ENCODE results near the gene NDUFV2.

Gene NDUFV2

DNA sequence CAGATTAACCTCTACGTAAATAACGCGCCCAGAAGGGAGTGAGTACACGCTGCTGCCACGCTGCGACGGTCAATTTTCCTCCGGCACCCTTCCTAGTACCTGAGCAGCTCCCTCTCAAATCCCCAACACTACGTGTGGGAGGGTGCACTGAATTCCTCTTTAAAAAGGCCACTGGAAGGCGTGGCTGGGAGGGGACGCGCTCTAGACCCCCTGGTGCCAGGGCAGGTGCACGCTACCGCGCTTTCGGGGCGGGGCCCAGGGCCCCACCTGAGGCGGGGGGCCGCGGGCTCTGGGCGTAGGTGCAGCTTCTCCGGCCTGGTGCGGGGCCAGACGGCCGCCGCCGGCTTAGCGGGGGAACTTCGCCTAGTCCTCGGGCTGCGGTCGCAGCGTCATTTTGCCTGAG lies 33.4 kb downstream of the NDUFV2 start:
- Histone ChIP-seq H3K27me3 (ENCODE audit: control insufficient read depth in 1 of 2, insufficient read depth in 2 of 2, low read length in 2 of 2) (no peaks in the 10 kb centered on the region), H3K9ac (ENCODE audit: low read length in 2 of 2) (peak overlapping the region; percentile 74 to 81), H3K36me3 (ENCODE audit: control insufficient read depth in 2 of 2, insufficient read depth in 2 of 2, low read length in 2 of 2) (peaks cover 5 to 7% of the 10 kb centered on the region in 2 donors), H3K27ac (ENCODE audit: low read length) (peak overlapping the region; percentile 84), H3K4me3 (ENCODE audit: low read length in 2 of 2) (peak overlapping the region; percentile 73 to 93), H3K9me3 (ENCODE audit: control insufficient read depth in 2 of 2, low read length in 2 of 2) (no peaks in the 10 kb centered on the region), H3K4me1 (ENCODE audit: control insufficient read depth, insufficient read depth, low read length) (peaks cover 6% of the 10 kb centered on the region)

DNA sequence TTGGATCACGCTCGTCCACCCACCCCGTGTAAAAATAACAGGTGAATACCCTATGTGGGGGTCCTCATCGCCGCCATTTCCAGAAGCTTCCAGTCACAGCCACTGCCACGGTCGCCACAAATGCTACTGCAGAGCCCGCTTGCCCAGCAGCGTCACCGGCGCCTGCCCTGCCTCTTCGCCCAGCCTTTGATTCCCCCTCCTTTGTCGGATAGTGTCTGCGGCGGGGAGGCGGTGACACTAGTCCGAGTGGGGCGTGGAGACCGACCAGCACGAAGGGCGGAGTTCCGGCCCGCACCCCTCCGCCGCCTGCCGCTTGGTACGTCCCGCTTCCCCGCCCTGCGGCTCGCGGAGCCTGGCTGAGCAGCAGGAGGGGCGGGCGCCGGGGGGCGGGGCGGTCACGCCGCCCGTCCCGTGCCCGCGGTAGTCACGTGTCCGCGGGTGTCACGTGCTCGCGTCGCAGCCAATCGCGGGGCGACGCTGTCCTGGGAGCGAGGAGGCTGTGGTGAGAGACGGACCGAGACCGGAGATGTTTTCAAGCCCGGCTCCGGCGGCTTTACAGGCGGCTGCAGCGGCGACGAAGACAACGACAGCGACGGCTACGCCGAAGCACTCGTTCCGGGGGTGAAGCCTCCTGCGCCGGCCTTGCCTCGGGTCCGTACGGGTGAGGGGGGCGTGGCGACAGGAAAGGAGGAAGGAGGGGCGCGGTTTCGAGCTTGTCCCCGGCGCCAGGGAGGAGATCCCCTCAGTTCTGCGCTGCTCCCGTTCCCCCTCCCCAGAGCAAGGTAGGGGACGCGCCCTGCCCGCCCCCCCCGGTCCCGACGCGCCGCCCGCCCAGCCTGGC lies 34.0 kb downstream of the NDUFV2 start, which contains the start of gene ANKRD12:
Gene ANKRD12 (plus strand): TSS at position 467 of the 841 bp plus-strand sequence. CDS start 45,652 bp downstream, outside the sequence.
- Histone ChIP-seq H3K9me3 (ENCODE audit: control insufficient read depth in 2 of 2, low read length in 2 of 2) (no peaks in the 10 kb centered on the region), H3K27ac (ENCODE audit: low read length) (peak within 1 kb of the TSS; percentile 88), H3K27me3 (ENCODE audit: control insufficient read depth in 1 of 2, insufficient read depth in 2 of 2, low read length in 2 of 2) (no peaks in the 10 kb centered on the region), H3K36me3 (ENCODE audit: control insufficient read depth in 2 of 2, insufficient read depth in 2 of 2, low read length in 2 of 2) (peaks cover 4 to 5% of the 10 kb centered on the region in 2 donors), H3K4me3 (ENCODE audit: low read length in 2 of 2) (peak within 1 kb of the TSS; percentile 93 to 94), H3K9ac (ENCODE audit: low read length in 2 of 2) (peak within 1 kb of the TSS; percentile 83 to 92), H3K4me1 (ENCODE audit: control insufficient read depth, insufficient read depth, low read length) (peaks cover 11% of the 10 kb centered on the region)

DNA sequence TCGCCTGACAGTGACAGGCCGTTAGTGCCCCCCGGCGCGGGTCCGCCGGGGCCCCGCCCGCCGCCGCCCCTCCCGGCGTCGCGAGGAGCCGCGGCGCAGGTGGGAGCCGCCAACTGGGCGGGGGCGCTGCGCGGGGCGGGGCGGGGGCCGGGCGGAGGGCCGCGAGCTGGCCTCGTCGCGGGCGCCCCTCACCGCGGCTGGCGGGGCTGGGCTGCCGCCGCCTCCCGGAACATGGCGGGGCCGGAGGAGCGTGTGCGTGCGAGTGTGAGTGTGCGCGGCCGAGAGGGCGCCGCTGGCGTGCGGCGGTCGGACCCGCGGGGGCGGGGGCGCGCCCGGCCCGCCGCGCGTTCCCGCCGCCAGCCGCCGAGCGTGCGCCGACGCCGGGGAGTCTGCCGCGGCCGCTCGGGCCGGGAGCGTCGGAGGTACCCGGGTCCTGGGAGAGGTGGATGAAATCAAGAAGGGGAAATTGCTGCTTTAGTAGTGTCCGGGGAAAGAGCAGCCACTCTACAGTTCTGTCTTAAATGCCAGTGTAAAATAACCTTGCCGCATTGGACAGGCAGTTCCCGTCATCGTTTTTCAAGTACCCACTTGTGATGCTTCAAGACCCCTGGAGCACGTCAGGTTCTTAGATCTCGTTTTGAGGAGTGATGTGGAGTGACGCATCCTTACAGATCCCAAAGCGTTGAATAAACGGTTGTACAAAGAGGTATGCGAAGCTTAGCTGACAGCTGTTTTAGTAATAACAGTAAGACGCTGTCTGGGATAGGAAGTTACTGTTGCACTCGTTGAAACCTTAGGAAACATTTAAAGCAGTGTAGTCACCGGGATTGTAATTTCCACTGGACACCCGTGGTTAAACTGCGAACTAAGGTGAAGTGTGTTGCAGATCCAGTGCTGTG lies 34.9 kb downstream of the NDUFV2 start:
- Histone ChIP-seq H3K4me1 (ENCODE audit: control insufficient read depth, insufficient read depth, low read length) (peaks cover 17% of the 10 kb centered on the region), H3K4me3 (ENCODE audit: low read length in 2 of 2) (peak overlapping the region; percentile 93 to 94), H3K27me3 (ENCODE audit: control insufficient read depth in 1 of 2, insufficient read depth in 2 of 2, low read length in 2 of 2) (no peaks in the 10 kb centered on the region), H3K9me3 (ENCODE audit: control insufficient read depth in 2 of 2, low read length in 2 of 2) (no peaks in the 10 kb centered on the region), H3K36me3 (ENCODE audit: control insufficient read depth in 2 of 2, insufficient read depth in 2 of 2, low read length in 2 of 2) (peaks cover 2 to 4% of the 10 kb centered on the region in 2 donors), H3K9ac (ENCODE audit: low read length in 2 of 2) (peak overlapping the region; percentile 83 to 92), H3K27ac (ENCODE audit: low read length) (peak overlapping the region; percentile 88)

DNA sequence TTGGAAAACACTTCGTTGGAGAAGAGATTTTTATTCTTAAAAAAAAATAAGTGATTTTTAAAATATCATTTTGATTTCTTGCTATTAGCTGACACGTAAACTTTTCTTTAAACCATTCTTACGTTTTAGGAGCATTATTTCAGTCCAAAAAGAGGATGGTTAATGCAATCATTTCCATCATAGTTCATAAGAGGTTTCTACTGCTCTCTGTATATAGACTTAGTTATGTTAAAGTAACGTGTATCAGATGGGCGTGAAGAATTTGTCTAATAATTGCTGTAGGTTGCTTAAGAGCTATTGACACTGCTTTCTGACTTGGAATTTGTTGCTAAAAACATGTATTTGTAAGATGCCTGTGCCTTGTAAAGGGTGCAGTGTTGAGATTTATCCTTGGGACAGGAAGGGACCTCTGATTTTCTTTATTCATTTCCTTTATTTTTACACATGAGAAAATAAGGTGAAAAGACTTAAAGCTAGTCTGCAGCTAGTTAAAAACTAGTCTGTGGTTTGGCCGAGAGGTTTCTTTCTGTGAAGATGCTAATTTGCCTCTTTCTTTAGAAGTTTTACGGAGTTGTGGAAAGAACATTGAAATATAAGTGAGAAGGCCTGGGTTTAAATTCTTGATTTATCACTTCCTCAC lies 37.0 kb downstream of the NDUFV2 start:
- Histone ChIP-seq H3K9me3 (ENCODE audit: control insufficient read depth in 2 of 2, low read length in 2 of 2) (no peaks in the 10 kb centered on the region), H3K9ac (ENCODE audit: low read length in 2 of 2) (peak overlapping the region in 1 of 2 donors; percentile 78), H3K27ac (ENCODE audit: low read length) (no peak overlapping the region), H3K36me3 (ENCODE audit: control insufficient read depth in 2 of 2, insufficient read depth in 2 of 2, low read length in 2 of 2) (no peaks in the 10 kb centered on the region), H3K4me3 (ENCODE audit: low read length in 2 of 2) (peak overlapping the region; percentile 93 to 94), H3K27me3 (ENCODE audit: control insufficient read depth in 1 of 2, insufficient read depth in 2 of 2, low read length in 2 of 2) (no peaks in the 10 kb centered on the region), H3K4me1 (ENCODE audit: control insufficient read depth, insufficient read depth, low read length) (peaks cover 17% of the 10 kb centered on the region)

DNA sequence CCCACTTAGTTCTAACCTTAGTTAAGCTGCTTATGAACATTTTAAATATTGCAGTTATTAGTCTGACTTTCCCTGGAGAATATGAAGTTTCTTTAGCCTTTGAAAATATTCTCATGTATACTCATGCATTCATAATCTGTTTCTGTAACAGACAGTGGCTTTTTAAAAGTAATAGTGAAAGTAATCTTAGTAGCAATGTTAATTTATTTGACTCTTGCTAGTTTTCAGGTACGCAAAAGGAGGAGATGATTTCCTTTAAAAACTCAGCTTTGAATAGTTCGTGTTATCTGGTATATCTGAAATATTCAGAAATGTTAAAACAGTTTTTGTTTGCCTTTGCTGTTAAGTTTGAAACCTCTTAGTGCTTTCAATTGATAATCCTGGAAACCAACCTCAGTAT lies 37.9 kb downstream of the NDUFV2 start:
- Histone ChIP-seq H3K9me3 (ENCODE audit: control insufficient read depth in 2 of 2, low read length in 2 of 2) (no peaks in the 10 kb centered on the region), H3K27ac (ENCODE audit: low read length) (peak overlapping the region; percentile 1), H3K4me3 (ENCODE audit: low read length in 2 of 2) (peak overlapping the region; percentile 40 to 42), H3K27me3 (ENCODE audit: control insufficient read depth in 1 of 2, insufficient read depth in 2 of 2, low read length in 2 of 2) (no peaks in the 10 kb centered on the region), H3K4me1 (ENCODE audit: control insufficient read depth, insufficient read depth, low read length) (peaks cover 18% of the 10 kb centered on the region), H3K36me3 (ENCODE audit: control insufficient read depth in 2 of 2, insufficient read depth in 2 of 2, low read length in 2 of 2) (no peaks in the 10 kb centered on the region), H3K9ac (ENCODE audit: low read length in 2 of 2) (peak overlapping the region in 1 of 2 donors; percentile 44)

DNA sequence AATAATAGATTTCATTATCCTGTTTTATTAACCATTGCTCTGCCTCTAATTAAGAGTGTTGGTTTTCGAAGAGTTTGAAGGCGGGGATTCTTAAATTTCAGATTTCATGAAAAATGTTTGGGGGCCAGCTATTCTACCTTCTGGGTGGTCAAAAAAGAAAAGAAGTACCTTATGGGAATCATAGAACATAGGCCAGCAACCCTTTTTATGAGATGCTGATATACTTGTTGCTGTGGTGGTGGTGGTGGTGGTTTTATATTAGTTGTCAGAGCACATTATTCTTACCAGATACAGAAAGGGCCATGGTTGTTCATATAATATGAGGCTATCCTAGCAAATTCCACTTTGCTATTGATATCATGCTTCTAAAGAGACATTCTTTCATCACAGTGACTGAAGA lies 38.5 kb downstream of the NDUFV2 start:
- Histone ChIP-seq H3K36me3 (ENCODE audit: control insufficient read depth in 2 of 2, insufficient read depth in 2 of 2, low read length in 2 of 2) (no peaks in the 10 kb centered on the region), H3K27me3 (ENCODE audit: control insufficient read depth in 1 of 2, insufficient read depth in 2 of 2, low read length in 2 of 2) (no peaks in the 10 kb centered on the region), H3K27ac (ENCODE audit: low read length) (peak overlapping the region; percentile 1), H3K4me3 (ENCODE audit: low read length in 2 of 2) (peak overlapping the region; percentile 17 to 34), H3K9me3 (ENCODE audit: control insufficient read depth in 2 of 2, low read length in 2 of 2) (no peaks in the 10 kb centered on the region), H3K9ac (ENCODE audit: low read length in 2 of 2) (peak overlapping the region; percentile 13 to 44), H3K4me1 (ENCODE audit: control insufficient read depth, insufficient read depth, low read length) (peaks cover 19% of the 10 kb centered on the region)

DNA sequence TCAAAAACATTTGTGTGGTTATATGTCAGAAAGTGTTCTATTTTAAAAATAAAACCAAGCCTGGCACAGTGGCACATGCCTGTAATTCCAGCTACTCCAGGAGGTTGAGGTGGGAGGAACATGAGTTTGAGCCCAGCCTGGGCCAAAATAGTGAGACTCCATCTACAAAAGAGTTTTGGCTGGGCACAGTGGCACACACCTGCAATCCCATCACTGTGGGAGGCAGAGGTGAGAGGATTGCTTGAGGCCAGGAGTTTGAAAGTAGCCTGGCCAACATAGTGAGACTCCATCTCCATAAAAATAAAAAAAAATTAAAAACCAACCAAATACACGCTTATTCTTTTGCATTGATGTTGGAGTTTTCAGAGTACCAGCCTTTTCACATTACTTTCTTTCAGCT lies 43.7 kb downstream of the NDUFV2 start:
- H3K9me3 ChIP-seq (ENCODE audit: control insufficient read depth in 2 of 2, low read length in 2 of 2): no peaks in the 10 kb centered on the region
- no peaks in the 10 kb centered on the region for H3K27me3 ChIP-seq (ENCODE audit: control insufficient read depth in 1 of 2, insufficient read depth in 2 of 2, low read length in 2 of 2)
- no peak overlapping the region for H3K27ac ChIP-seq (ENCODE audit: low read length)
- H3K9ac ChIP-seq (ENCODE audit: low read length in 2 of 2): peak overlapping the region in 1 of 2 donors; percentile 3
- no peaks in the 10 kb centered on the region for H3K36me3 ChIP-seq (ENCODE audit: control insufficient read depth in 2 of 2, insufficient read depth in 2 of 2, low read length in 2 of 2)
- H3K4me3 ChIP-seq (ENCODE audit: low read length in 2 of 2): no peak overlapping the region
- H3K4me1 ChIP-seq (ENCODE audit: control insufficient read depth, insufficient read depth, low read length): peaks cover 27% of the 10 kb centered on the region

DNA sequence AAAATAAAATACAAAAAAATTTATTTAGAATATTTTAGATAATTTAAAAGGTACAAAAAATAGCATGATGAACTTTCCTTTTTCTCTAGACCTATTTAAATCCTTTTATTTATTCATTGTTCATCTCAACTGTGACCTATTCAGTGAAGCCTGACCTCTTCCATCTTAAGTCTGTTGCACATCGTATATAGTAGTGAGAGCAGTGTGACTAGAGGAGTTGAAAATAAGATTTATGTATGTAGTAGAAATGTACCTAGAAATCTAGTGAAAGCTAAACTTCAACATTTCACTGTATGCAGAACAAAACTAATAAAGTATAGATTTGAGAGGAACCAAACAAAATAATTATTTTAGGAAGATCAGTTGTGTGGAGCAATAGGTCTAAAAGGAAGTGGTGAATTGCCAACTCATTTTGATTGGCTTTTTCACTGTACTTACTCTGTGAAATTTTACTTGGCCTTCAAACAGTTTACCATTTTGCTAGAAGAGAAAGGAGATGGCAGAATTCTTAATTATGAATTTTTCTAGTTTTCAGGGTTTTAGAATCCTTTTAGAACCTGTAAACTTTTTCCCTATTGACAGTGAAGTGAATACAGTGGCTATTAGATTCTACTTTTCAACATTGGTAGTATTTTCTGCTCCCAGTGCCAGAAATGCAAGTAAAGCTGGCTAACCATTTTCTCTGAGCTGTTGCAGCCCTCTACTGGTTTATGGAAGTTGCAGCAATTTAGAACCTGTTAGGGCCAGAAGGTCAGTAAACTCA lies 45.1 kb downstream of the NDUFV2 start:
- Histone ChIP-seq H3K4me3 (ENCODE audit: low read length in 2 of 2) (no peak overlapping the region), H3K36me3 (ENCODE audit: control insufficient read depth in 2 of 2, insufficient read depth in 2 of 2, low read length in 2 of 2) (no peaks in the 10 kb centered on the region), H3K27ac (ENCODE audit: low read length) (no peak overlapping the region), H3K4me1 (ENCODE audit: control insufficient read depth, insufficient read depth, low read length) (peaks cover 19% of the 10 kb centered on the region), H3K27me3 (ENCODE audit: control insufficient read depth in 1 of 2, insufficient read depth in 2 of 2, low read length in 2 of 2) (no peaks in the 10 kb centered on the region), H3K9me3 (ENCODE audit: control insufficient read depth in 2 of 2, low read length in 2 of 2) (no peaks in the 10 kb centered on the region), H3K9ac (ENCODE audit: low read length in 2 of 2) (no peak overlapping the region)

DNA sequence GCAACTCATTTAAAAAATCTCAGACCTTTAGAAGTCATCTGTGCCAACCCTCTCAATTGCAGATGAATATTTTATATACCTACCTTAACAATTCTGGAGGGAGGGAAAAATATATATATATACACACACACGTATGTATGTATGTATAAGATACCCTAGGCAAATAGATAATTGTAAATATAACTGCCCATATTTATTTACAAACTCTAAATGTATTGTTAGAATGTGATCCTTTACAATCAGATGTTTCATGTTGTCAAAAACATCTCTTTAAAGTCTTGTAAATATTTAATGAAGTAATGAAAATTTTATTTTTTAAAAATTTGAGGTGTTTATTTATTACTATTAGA lies 45.7 kb downstream of the NDUFV2 start:
- Histone ChIP-seq H3K9me3 (ENCODE audit: control insufficient read depth in 2 of 2, low read length in 2 of 2) (no peaks in the 10 kb centered on the region), H3K4me1 (ENCODE audit: control insufficient read depth, insufficient read depth, low read length) (peaks cover 19% of the 10 kb centered on the region), H3K27ac (ENCODE audit: low read length) (no peak overlapping the region)

DNA sequence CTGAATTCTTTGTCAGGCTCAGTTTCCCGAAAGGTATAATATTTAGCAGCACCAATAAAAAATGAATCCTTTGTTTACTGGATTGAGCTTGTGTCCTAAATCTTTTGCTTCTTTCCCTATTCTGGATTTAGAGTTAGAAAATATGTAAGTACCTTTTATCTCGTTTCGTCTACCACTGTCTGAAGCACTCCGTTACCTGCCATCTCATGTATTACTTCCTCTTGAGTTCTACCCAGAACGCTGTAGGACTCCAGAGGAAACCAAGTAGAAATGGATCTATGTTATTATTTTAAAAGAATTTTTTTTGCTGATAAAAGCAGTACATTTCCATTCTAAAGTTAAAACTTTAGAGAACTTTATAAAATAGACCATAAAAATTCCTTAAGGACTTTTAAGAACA lies 47.6 kb downstream of the NDUFV2 start:
- H3K4me3 ChIP-seq (ENCODE audit: low read length in 2 of 2): no peak overlapping the region
- peaks cover 19% of the 10 kb centered on the region for H3K4me1 ChIP-seq (ENCODE audit: control insufficient read depth, insufficient read depth, low read length)
- no peaks in the 10 kb centered on the region for H3K9me3 ChIP-seq (ENCODE audit: control insufficient read depth in 2 of 2, low read length in 2 of 2)
- H3K36me3 ChIP-seq (ENCODE audit: control insufficient read depth in 2 of 2, insufficient read depth in 2 of 2, low read length in 2 of 2): no peaks in the 10 kb centered on the region
- H3K9ac ChIP-seq (ENCODE audit: low read length in 2 of 2): no peak overlapping the region
- no peaks in the 10 kb centered on the region for H3K27me3 ChIP-seq (ENCODE audit: control insufficient read depth in 1 of 2, insufficient read depth in 2 of 2, low read length in 2 of 2)
- no peak overlapping the region for H3K27ac ChIP-seq (ENCODE audit: low read length)

More for the DNA sequence above, 45.7 kb downstream of the NDUFV2 start:
- H3K36me3 ChIP-seq (ENCODE audit: control insufficient read depth in 2 of 2, insufficient read depth in 2 of 2, low read length in 2 of 2): no peaks in the 10 kb centered on the region
- no peak overlapping the region for H3K4me3 ChIP-seq (ENCODE audit: low read length in 2 of 2)
- H3K9ac ChIP-seq (ENCODE audit: low read length in 2 of 2): no peak overlapping the region
- no peaks in the 10 kb centered on the region for H3K27me3 ChIP-seq (ENCODE audit: control insufficient read depth in 1 of 2, insufficient read depth in 2 of 2, low read length in 2 of 2)

Data from stomach smooth muscle (tissue), 2 donors.